Neuron (in vitro differentiated cells): ENCODE results near the gene RCAN3.
"Not testable (repeated sequence)": the region's sequence is repeated elsewhere in the genome, so short reads cannot be mapped to it uniquely, and the experiment has no call there.

ENCODE experiments used
- H2AFZ ChIP-seq: one replicate; pipeline ENCODE4 v1.6.1; 2013; ENCODE audit warnings: low read depth, mild to moderate bottlenecking, inconsistent platforms, low read length, moderate library complexity
- H3K27me3 ChIP-seq: one replicate; pipeline ENCODE4 v1.6.1; 2013; ENCODE audit warnings: low read length; ENCODE audit not compliant: insufficient read depth
- H3K36me3 ChIP-seq: one replicate; pipeline ENCODE4 v1.6.1; 2013; ENCODE audit warnings: low read length; ENCODE audit not compliant: insufficient read depth
- H3K4me1 ChIP-seq: one replicate; pipeline ENCODE4 v1.6.1; 2013; ENCODE audit warnings: low read length; ENCODE audit not compliant: insufficient read depth
- H3K4me3 ChIP-seq: 2 replicates; pipeline ENCODE4 v1.5.1; 2013; ENCODE audit warnings: mild to moderate bottlenecking, low read length, moderate library complexity
- H3K9me3 ChIP-seq: one replicate; pipeline ENCODE4 v1.6.1; 2013; ENCODE audit warnings: low read length

The RCAN3 gene

DNA sequence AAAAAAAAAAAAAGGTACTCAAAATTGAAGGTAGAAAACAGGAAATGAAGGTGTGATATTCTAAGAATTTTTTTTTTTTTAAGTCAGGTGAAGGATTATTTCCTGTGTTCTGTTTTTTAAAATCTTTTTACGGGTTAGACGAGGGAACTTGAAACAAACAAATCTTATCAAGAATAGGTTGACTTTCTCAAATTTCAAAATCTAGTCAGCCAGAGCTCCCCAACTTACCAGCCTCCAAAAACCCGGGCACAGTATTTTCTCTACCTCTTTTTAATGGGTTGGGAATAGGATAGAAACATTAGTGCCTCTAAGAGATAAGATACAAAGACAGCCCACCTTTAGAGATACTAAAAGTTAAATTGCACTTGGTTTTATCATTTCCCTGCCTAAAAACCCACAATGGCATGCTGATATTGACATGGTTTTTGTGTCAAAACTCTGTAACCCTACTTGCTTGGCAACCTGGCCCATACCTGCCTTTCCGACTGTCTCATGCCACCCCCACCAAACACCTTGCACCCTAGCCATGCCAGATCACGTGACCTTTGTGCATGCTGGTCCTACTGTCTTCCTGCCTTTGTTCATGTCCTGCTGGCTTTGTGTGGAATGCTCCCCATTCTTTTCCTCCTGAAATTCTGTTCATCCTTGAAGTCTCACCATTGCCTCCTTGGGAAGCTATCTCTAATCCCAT lies 4.2 kb downstream of the RCAN3 start:
- Histone ChIP-seq H3K4me1 (no peaks in the 10 kb centered on the region), H3K36me3 (no peaks in the 10 kb centered on the region), H3K9me3 (no peaks in the 10 kb centered on the region), H3K4me3 (no peak overlapping the region), H3K27me3 (peaks cover 34% of the 10 kb centered on the region), H2AFZ (no peak overlapping the region)

GRCh38 chr1:24507405-24507804 lies 4.8 kb downstream of the RCAN3 start:
- no peak overlapping the region for H3K4me3 ChIP-seq
- no peaks in the 10 kb centered on the region for H3K4me1 ChIP-seq
- H3K27me3 ChIP-seq = peaks cover 29% of the 10 kb centered on the region
- no peaks in the 10 kb centered on the region for H3K9me3 ChIP-seq
- no peaks in the 10 kb centered on the region for H3K36me3 ChIP-seq
- no peak overlapping the region for H2AFZ ChIP-seq

GRCh38 chr1:24508911-24509310 lies 6.3 kb downstream of the RCAN3 start:
- H3K4me3 ChIP-seq = no peak overlapping the region
- H2AFZ ChIP-seq = no peak overlapping the region

DNA sequence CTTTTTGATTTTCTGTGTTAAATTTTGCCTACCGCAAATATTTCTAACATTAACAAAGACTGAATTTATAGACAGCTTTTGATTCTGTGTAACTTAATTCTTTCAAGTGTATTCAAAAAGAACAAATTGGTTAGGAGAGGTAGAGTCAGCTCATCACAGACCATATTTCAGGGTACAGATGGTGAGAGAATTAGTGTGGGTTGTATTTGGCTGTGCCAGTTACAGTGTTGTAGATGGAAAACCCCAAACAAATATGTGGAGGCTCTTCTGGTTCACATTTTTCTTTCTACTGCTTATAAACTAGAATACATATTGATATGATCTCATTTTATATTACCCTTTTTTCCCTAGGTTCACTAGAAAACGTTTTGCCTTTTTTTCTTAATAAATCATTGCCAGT lies 11.1 kb downstream of the RCAN3 start:
- Histone ChIP-seq H3K27me3 (peaks cover 2% of the 10 kb centered on the region), H3K36me3 (no peaks in the 10 kb centered on the region), H3K4me1 (no peaks in the 10 kb centered on the region), H2AFZ (no peak overlapping the region), H3K9me3 (no peaks in the 10 kb centered on the region), H3K4me3 (no peak overlapping the region)

More at GRCh38 chr1:24508911-24509310, 6.3 kb downstream of the RCAN3 start:
- peaks cover 20% of the 10 kb centered on the region for H3K27me3 ChIP-seq
- H3K4me1 ChIP-seq = no peaks in the 10 kb centered on the region
- no peaks in the 10 kb centered on the region for H3K36me3 ChIP-seq
- no peaks in the 10 kb centered on the region for H3K9me3 ChIP-seq

GRCh38 chr1:24514946-24515345 lies 12.3 kb downstream of the RCAN3 start:
- H3K27me3 ChIP-seq = peaks cover 2% of the 10 kb centered on the region
- no peak overlapping the region for H2AFZ ChIP-seq
- no peak overlapping the region for H3K4me3 ChIP-seq
- no peaks in the 10 kb centered on the region for H3K36me3 ChIP-seq
- H3K9me3 ChIP-seq = no peaks in the 10 kb centered on the region
- no peaks in the 10 kb centered on the region for H3K4me1 ChIP-seq

GRCh38 chr1:24515671-24516209 lies 13.1 kb downstream of the RCAN3 start:
- H3K27me3 ChIP-seq, H3K4me1 ChIP-seq, H3K36me3 ChIP-seq, H2AFZ ChIP-seq, H3K4me3 ChIP-seq, H3K9me3 ChIP-seq: not testable (repeated sequence)

GRCh38 chr1:24516506-24516905 lies 13.9 kb downstream of the RCAN3 start:
- peaks cover 2% of the 10 kb centered on the region for H3K27me3 ChIP-seq
- no peaks in the 10 kb centered on the region for H3K36me3 ChIP-seq
- H3K9me3 ChIP-seq = no peaks in the 10 kb centered on the region
- no peaks in the 10 kb centered on the region for H3K4me1 ChIP-seq
- no peak overlapping the region for H3K4me3 ChIP-seq
- H2AFZ ChIP-seq = no peak overlapping the region

DNA sequence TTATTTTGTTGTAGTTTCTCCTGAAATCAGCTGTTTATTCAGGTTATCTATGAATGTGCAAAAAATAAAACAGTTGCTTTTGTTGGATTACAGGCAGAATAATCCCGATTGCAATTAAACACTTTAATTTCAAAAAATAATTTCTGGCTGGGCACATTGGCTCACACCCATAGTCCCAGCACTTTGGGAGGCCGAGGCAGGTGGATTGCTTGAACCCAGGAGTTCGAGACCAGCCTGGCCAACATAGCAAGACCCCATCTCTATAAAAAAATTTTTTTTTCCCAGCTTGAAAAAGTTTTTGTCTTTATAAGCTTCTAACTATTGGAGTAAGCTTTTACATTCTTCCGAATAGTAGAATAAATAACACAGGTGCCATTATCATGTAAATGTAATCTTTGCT lies 15.3 kb downstream of the RCAN3 start:
- H3K9me3 ChIP-seq = no peaks in the 10 kb centered on the region
- H3K27me3 ChIP-seq = peaks cover 2% of the 10 kb centered on the region
- H3K36me3 ChIP-seq = no peaks in the 10 kb centered on the region
- H3K4me1 ChIP-seq = no peaks in the 10 kb centered on the region
- no peak overlapping the region for H2AFZ ChIP-seq
- H3K4me3 ChIP-seq = no peak overlapping the region

DNA sequence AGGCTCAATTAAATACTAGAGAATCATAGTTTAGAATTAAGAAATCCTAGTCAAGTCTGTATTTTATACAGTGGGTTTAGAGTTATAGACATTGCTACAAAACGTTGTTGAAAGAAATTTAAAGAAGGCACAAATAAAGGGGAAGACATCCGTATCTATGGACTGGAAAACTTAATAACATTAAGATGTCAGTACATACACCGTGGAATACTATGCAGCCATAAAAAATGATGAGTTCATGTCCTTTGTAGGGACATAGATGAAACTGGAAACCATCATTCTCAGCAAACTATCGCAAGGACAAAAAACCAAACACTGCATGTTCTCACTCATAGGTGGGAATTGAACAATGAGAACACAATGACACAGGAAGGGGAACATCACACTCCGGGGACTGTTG lies 17.6 kb downstream of the RCAN3 start:
- H3K9me3 ChIP-seq, H3K4me3 ChIP-seq, H3K27me3 ChIP-seq, H3K36me3 ChIP-seq, H2AFZ ChIP-seq, H3K4me1 ChIP-seq: not testable (repeated sequence)

DNA sequence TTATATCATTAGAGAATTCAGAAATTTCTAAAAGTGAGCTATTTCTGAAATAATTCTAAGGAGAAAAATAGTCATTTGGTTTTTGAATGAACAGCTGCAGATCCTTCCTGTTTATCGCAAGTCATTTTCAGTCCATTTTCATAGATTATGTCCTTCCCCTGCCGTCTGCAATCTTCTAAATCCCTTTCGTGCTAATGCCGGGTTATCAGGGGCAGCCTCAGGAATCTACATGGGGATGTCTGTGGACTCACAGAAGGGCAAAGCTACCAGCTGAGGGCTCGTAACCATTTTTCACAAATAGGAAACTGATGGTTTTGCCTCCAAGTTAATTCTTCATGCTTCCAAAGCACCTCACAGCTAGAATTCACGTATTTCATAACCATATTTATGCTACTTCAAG lies 23.0 kb downstream of the RCAN3 start:
- H3K4me1 ChIP-seq = no peaks in the 10 kb centered on the region
- H2AFZ ChIP-seq = no peak overlapping the region
- no peaks in the 10 kb centered on the region for H3K9me3 ChIP-seq
- no peak overlapping the region for H3K4me3 ChIP-seq
- no peaks in the 10 kb centered on the region for H3K36me3 ChIP-seq
- peaks cover 2% of the 10 kb centered on the region for H3K27me3 ChIP-seq

DNA sequence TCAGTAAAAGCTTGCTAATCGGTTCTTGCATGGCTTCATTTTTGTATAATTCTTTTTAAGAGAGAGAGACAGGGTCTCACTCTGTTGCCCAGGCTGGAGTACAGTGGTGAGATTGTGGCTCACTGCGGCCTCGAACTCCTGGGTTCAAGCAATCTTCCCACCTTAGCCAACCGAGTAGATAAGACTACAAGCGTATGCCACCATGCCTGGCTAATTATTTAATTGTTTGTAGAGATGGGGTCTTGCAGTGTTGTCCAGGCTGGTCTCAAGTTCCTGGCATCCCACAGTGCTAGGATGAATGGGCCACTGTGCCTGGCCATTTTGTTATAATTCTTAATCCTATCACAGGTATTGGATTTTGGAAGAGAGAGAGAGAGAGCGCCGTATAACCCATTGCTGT lies 23.4 kb downstream of the RCAN3 start:
- Histone ChIP-seq H2AFZ (no peak overlapping the region), H3K36me3 (no peaks in the 10 kb centered on the region), H3K4me3 (no peak overlapping the region), H3K27me3 (peaks cover 2% of the 10 kb centered on the region), H3K9me3 (no peaks in the 10 kb centered on the region), H3K4me1 (no peaks in the 10 kb centered on the region)

- Histone ChIP-seq H3K4me3 (no peak overlapping the region), H3K27me3 (peaks cover 2% of the 10 kb centered on the region), H3K4me1 (no peaks in the 10 kb centered on the region), H3K9me3 (no peaks in the 10 kb centered on the region), H3K36me3 (no peaks in the 10 kb centered on the region), H2AFZ (no peak overlapping the region)
Observed at GRCh38 chr1:24526940-24527542, 24.4 kb downstream of the RCAN3 start.

DNA sequence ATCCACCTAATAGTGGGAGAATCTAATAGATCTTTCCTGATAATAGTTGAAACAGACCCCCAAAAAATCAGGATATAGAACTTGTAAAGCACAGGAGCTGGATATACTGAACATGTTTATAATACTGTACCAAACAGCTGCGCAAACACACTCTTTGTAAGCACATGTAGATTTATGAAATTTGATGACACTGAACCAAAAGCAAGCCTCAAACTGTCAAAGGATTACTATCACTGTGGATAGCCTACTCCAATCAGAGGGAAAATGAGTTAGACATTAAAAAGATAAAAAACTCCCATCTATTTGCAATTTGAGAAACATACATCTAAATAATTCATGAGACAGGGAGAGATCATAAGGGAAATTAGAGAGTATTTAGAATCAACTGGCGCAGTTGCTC lies 26.1 kb downstream of the RCAN3 start:
- Histone ChIP-seq H3K36me3 (no peaks in the 10 kb centered on the region), H3K27me3 (peaks cover 2% of the 10 kb centered on the region), H3K4me1 (no peaks in the 10 kb centered on the region), H2AFZ (no peak overlapping the region), H3K9me3 (no peaks in the 10 kb centered on the region), H3K4me3 (no peak overlapping the region)

- not testable (repeated sequence) for H2AFZ ChIP-seq, H3K27me3 ChIP-seq, H3K4me3 ChIP-seq, H3K4me1 ChIP-seq, H3K36me3 ChIP-seq, H3K9me3 ChIP-seq
Observed at GRCh38 chr1:24529292-24529691, 26.7 kb downstream of the RCAN3 start.
